Astrocyte (in vitro differentiated cells and primary cell): ENCODE data around the gene MRPL36. TPM values are rescaled to one million over a fixed set of nuclear protein-coding genes. Genes with fewer than 3 reads are reported as not detected.

Experiments
- DNase-seq: peaks from one replicate; pipeline ENCODE4 v3.0.0-alpha.2; 2010; ENCODE audit warnings: low read depth
- FAIRE-seq: peaks from 2 replicates; lab custom pipeline; 2011; peaks lifted over from hg19 to GRCh38; lab: Jason Lieb, UNC
- H2AFZ ChIP-seq: 2 replicates; pipeline ENCODE4 v1.6.0; 2012; ENCODE audit warnings: low read depth, low read length, inconsistent platforms
- H3K27ac ChIP-seq: 2 replicates; pipeline ENCODE4 v1.5.1; 2011; ENCODE audit warnings: low read depth, low read length, inconsistent platforms
- H3K27me3 ChIP-seq: 2 replicates; pipeline ENCODE4 v1.6.0; 2011; ENCODE audit warnings: low read length, inconsistent platforms; ENCODE audit not compliant: insufficient read depth
- H3K36me3 ChIP-seq: 2 replicates; pipeline ENCODE4 v1.5.1; 2011; ENCODE audit warnings: low read length, inconsistent platforms; ENCODE audit not compliant: insufficient read depth
- H3K4me1 ChIP-seq: 2 replicates; pipeline ENCODE4 v1.5.1; 2011; ENCODE audit warnings: low read length, inconsistent platforms; ENCODE audit not compliant: insufficient read depth
- H3K4me2 ChIP-seq: 2 replicates; pipeline ENCODE4 v1.6.0; 2012; ENCODE audit warnings: low read length, inconsistent platforms
- H3K4me3 ChIP-seq: 2 replicates; pipeline ENCODE4 v1.5.1; 2011; ENCODE audit warnings: low read depth, mild to moderate bottlenecking, low read length, inconsistent platforms; ENCODE audit not compliant: insufficient read depth
- H3K79me2 ChIP-seq: 2 replicates; pipeline ENCODE4 v1.6.0; 2012; ENCODE audit warnings: mild to moderate bottlenecking, low read length, inconsistent platforms; ENCODE audit not compliant: insufficient read depth
- H3K9ac ChIP-seq: 2 replicates; pipeline ENCODE4 v1.6.0; 2012; ENCODE audit warnings: mild to moderate bottlenecking, low read length, inconsistent platforms
- H3K9me3 ChIP-seq: 2 replicates; pipeline ENCODE4 v1.5.1; 2012; ENCODE audit warnings: low read depth, mild to moderate bottlenecking, low read length, inconsistent platforms; ENCODE audit not compliant: insufficient read depth
- H4K20me1 ChIP-seq: 2 replicates; pipeline ENCODE4 v1.6.0; 2012; ENCODE audit warnings: low read length, inconsistent platforms; ENCODE audit not compliant: insufficient read depth
- H3K27ac Mint-ChIP-seq: one replicate; pipeline ENCODE4 v1.8.0; 2021; ENCODE audit warnings: mild to moderate bottlenecking, mixed read lengths; ENCODE audit not compliant: unreplicated experiment
- H3K27me3 Mint-ChIP-seq: one replicate; pipeline ENCODE4 v1.8.0; 2021; ENCODE audit warnings: low read depth, mixed read lengths; ENCODE audit not compliant: unreplicated experiment
- H3K36me3 Mint-ChIP-seq: one replicate; pipeline ENCODE4 v1.8.0; 2021; ENCODE audit warnings: low read depth, mixed read lengths; ENCODE audit not compliant: unreplicated experiment
- H3K4me1 Mint-ChIP-seq: one replicate; pipeline ENCODE4 v1.8.0; 2021; ENCODE audit warnings: low read depth, mixed read lengths; ENCODE audit not compliant: unreplicated experiment
- H3K4me3 Mint-ChIP-seq: one replicate; pipeline ENCODE4 v1.8.0; 2021; ENCODE audit warnings: mild to moderate bottlenecking, moderate library complexity, mixed read lengths; ENCODE audit not compliant: unreplicated experiment
- H3K9me3 Mint-ChIP-seq: one replicate; pipeline ENCODE4 v1.8.0; 2021; ENCODE audit warnings: mild to moderate bottlenecking, mixed read lengths; ENCODE audit not compliant: unreplicated experiment
- CTCF ChIP-seq: IDR thresholded peaks from 2 replicates; pipeline ENCODE4 v1.5.1; 2011; ENCODE audit warnings: low read depth, mild to moderate bottlenecking, inconsistent platforms, low read length, moderate library complexity; ENCODE audit not compliant: insufficient read depth
- EZH2 ChIP-seq: IDR thresholded peaks from 2 replicates; pipeline ENCODE4 v1.6.1; 2012; ENCODE audit warnings: mild to moderate bottlenecking, low read length, inconsistent platforms; ENCODE audit not compliant: insufficient read depth
- total RNA-seq: library from RNA; stranded (reverse); gene quantifications from 2 replicates; pipeline ENCODE4 v1.2.1, GENCODE V29; 2021

MRPL36 gene
- total RNA-seq, 1 donor from 2014 or later: 72.2 TPM

- Histone ChIP-seq H3K4me2 (no peak overlapping the region), H3K9ac (no peak overlapping the region), H3K4me1 (peaks cover 14% of the 10 kb centered on the region), H3K36me3 (no peaks in the 10 kb centered on the region), H3K4me3 (no peak overlapping the region), H3K79me2 (no peaks in the 10 kb centered on the region), H3K27ac (no peak overlapping the region), H2AFZ (no peak overlapping the region), H3K9me3 (no peaks in the 10 kb centered on the region), H4K20me1 (no peaks in the 10 kb centered on the region), H3K27me3 (peaks cover 2% of the 10 kb centered on the region)
- Mint-ChIP-seq H3K9me3 (no peaks in the 10 kb centered on the region), H3K27me3 (peaks cover 33% of the 10 kb centered on the region), H3K27ac (no peak overlapping the region), H3K36me3 (no peaks in the 10 kb centered on the region), H3K4me3 (no peak overlapping the region), H3K4me1 (peaks cover 7% of the 10 kb centered on the region)
- DNase-seq: no peak
- FAIRE-seq: no peak
- TF ChIP-seq CTCF (no peak), EZH2 (no peak)
Measured at GRCh38 chr5:1785062-1785461, 14.6 kb downstream of the MRPL36 start.

GRCh38 chr5:1784197-1785050, 15.2 kb downstream of the MRPL36 start:
- Histone ChIP-seq H3K79me2 (no peaks in the 10 kb centered on the region), H3K4me1 (peaks cover 8% of the 10 kb centered on the region), H3K9me3 (no peaks in the 10 kb centered on the region), H3K36me3 (no peaks in the 10 kb centered on the region), H3K4me3 (no peak overlapping the region), H3K27ac (no peak overlapping the region), H3K4me2 (no peak overlapping the region), H3K27me3 (peaks cover 2% of the 10 kb centered on the region), H3K9ac (no peak overlapping the region), H2AFZ (no peak overlapping the region), H4K20me1 (no peaks in the 10 kb centered on the region)
- no peaks in the 10 kb centered on the region for H3K9me3 Mint-ChIP-seq
- no peaks in the 10 kb centered on the region for H3K36me3 Mint-ChIP-seq
- H3K27ac Mint-ChIP-seq: no peak overlapping the region
- TF ChIP-seq EZH2 (no peak), CTCF (no peak)
- H3K4me1 Mint-ChIP-seq: peaks cover under 1% of the 10 kb centered on the region
- FAIRE-seq (no peak), DNase-seq (no peak)
- peaks cover 33% of the 10 kb centered on the region for H3K27me3 Mint-ChIP-seq
- H3K4me3 Mint-ChIP-seq: no peak overlapping the region

- no peak overlapping the region for H3K4me3 ChIP-seq
- TF ChIP-seq CTCF (no peak), EZH2 (no peak)
- Mint-ChIP-seq H3K36me3 (no peaks in the 10 kb centered on the region), H3K9me3 (no peaks in the 10 kb centered on the region), H3K27ac (no peak overlapping the region), H3K27me3 (peaks cover 40% of the 10 kb centered on the region), H3K4me1 (no peaks in the 10 kb centered on the region), H3K4me3 (peak overlapping the region; percentile 35)
- peak; percentile 34 for DNase-seq
- H3K27ac ChIP-seq: no peak overlapping the region
- H2AFZ ChIP-seq: no peak overlapping the region
- no peaks in the 10 kb centered on the region for H3K4me1 ChIP-seq
- H3K79me2 ChIP-seq: no peaks in the 10 kb centered on the region
- peaks cover 2% of the 10 kb centered on the region for H3K27me3 ChIP-seq
- H4K20me1 ChIP-seq: no peaks in the 10 kb centered on the region
- H3K4me2 ChIP-seq: no peak overlapping the region
- FAIRE-seq: no peak
- H3K9me3 ChIP-seq: no peaks in the 10 kb centered on the region
- no peaks in the 10 kb centered on the region for H3K36me3 ChIP-seq
- no peak overlapping the region for H3K9ac ChIP-seq
Measured at GRCh38 chr5:1783216-1783554, 16.5 kb downstream of the MRPL36 start.
